Stimulated activated CD8-positive, alpha-beta memory T cell treated with anti-CD3 and anti-CD28 coated beads, Interleukin-4, amount 100 ng/mL, for 24 hours (primary cell): ENCODE results near the gene PRDM16.

Source experiments
- DNase-seq: peaks from one replicate; pipeline ENCODE4 v3.0.0-alpha.2; 2020; ENCODE audit warnings: low read depth

Gene PRDM16

DNA sequence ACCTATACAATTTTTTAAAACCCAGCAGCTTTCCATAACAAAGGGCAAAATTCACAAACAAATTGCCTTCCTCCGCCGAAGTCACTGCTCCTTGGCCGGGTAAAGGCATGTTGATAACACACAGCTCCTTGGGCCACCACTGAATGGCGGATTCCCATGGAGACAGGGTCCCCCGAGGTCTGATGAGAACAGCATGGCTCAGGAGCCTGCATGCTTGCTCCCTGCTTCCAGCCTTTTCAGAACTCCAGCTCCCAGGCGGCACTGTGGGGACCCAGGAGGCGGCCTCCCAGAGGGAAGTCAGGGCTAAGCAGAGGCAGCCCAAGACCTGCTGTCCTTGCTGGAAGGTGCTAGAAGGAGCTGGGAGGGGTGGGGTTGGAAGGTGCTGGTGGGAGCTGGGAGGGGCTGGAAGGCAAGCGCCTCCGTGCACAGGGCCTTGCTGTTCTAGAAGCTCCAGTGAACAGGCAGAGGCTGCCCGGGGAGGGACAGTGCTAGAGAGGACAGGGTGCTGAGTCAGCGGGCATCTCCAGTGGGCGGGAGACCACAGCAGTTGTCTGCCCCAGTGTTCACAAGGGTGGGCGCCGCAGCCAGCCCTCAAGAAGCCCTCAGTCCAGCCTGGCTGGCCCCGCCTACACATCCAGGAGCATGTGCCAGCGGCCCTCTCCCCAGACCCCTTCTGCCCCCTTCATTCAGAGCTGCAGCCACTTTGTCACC is 35.1 kb downstream of the PRDM16 start:
- DNase-seq, result no peak

DNA sequence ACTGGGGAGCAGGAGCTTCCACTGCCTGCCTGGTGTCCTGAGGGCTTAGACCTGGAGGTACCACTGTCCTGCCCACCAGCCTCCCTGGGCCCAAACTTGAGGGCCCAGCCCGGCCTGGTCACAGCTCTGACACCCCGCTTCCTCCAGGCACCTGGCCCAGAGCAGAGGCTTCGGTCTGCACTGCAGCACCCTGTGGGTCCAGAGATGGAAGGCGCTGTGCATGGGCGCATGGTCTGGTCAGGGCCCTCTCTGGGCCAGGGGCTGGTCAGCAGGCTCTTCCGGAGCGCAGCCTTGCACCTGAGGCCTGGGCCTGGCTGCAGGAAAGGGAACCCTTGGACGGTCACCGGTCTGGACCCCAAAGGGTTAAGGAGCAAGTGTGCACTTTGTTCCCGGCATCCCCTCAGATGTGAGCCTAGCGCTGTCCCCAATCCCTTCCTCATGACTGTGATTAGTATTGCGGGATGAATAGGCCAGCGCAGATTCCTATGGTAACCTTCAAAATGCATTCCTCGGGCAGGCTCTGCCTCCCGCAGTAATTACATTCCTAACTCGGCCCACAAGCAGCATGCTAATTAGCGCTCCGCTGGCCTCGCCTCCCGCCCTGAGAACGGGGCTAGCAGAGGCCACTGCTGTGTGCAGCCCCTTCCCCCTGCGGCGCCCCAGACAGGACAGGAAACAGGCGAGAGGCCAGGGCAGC is 36.3 kb downstream of the PRDM16 start:
- DNase-seq, result no peak

DNA sequence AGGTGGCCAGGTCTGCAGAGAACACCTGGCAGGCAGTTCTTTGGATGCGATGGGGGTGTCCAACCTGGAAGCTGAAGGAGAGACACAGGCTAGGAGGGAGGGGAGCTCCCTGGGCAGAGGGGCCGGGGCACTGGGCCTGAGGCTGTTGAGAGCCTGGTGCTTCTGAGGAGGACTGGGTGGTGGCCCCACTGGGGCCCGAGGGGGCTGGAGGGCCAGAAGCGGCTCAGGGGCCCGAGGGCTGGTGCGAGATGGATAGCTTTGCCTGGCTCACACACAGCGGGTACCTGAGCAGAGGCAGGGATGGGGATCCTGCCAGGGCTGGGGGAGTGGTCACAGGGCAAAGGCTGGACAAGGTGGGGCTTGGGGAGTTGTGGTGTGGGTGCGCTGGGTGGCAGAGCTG is 37.2 kb downstream of the PRDM16 start:
- no peak for DNase-seq

DNA sequence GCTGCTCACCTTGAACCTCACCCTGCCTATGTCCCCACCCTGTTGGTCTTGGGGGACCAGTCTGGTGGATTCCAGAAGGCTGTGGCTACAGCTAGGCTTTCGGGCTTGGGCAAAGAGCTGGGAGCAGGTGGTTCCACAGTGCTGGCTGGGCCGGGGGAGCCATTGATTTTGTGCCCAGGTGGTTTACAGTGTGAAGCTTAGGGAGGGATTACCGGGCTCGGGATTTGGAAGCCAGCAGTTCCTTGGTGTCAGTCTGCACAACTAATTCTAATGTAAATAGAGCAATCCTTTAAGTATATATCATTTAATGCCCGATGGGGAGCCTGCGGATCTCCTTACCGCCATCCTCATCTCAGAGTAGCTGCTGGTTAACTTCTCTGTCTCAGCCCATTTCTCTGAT is 38.2 kb downstream of the PRDM16 start:
- no peak for DNase-seq

DNA sequence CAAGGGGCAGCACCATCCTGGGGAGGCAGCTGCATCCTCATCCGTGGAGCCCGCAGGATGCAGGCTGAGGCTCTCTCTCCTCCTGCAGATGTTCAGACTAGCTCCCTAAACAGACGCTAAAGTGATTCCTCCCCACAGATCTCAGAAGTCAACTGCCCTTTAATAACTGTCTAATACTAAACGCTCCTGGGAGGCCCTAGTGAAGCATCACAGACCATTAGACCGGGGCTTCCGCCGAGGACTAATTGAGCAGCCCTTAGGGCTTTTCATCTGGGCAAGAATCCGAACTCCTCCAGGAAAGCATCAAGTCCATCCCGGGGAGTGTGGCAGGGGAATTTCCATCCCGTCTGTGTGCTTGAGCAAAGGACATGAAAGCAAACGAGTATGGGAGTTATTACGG is 40.4 kb downstream of the PRDM16 start:
- DNase-seq, result no peak

DNA sequence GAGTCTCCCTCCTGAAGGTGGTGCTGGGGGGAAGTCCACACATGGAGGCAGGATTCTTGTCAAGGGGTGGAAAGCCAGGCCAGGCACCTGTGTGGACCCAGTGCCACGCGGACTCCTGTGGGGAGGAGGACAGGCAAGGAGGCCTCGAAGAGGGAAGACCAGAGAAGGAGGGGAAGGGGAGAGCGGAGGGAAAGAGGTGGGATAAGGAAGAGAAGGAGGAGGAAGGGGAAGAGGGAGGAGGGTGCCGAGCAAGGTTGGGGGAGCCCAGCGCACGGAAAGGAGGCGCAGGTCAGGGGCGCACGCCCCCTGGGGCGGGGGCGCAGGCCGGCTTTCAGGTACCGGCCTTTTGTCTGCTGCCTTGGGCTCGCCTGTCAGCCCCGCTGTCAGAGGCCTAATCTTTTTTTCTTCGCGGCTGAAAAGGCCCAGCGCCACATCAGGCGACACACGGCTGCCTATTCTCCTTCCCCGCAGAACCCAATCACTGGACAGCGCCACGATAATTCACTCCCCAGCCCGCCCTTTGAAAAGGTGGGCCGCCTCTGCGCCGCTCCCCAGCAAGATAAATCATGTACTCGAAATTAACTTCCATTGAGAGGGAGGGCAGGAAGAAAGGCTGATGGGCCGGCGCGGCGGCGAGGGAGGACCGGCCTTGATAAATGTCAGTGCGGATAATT is 42.5 kb downstream of the PRDM16 start:
- no peak for DNase-seq

DNA sequence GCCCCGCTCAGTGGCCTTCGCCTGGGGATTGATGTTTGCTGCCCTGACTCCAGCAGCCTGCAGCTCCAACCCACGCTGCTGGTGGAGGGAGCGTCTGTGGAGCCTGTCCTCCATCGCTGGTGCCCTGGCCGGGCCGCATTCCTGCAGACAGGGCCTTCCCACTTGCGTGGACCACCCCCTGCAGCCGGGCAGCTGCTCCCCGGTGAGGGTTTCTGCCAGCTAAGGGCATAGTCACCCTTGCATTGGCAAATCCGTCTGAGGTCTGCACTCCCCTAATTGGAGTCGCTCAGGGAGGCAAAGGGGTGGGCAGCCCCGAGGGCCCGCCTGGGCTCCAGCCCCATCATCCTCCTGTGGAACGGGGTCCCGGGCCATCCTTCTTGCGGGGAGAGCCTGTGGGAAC is 43.5 kb downstream of the PRDM16 start:
- no peak for DNase-seq

DNA sequence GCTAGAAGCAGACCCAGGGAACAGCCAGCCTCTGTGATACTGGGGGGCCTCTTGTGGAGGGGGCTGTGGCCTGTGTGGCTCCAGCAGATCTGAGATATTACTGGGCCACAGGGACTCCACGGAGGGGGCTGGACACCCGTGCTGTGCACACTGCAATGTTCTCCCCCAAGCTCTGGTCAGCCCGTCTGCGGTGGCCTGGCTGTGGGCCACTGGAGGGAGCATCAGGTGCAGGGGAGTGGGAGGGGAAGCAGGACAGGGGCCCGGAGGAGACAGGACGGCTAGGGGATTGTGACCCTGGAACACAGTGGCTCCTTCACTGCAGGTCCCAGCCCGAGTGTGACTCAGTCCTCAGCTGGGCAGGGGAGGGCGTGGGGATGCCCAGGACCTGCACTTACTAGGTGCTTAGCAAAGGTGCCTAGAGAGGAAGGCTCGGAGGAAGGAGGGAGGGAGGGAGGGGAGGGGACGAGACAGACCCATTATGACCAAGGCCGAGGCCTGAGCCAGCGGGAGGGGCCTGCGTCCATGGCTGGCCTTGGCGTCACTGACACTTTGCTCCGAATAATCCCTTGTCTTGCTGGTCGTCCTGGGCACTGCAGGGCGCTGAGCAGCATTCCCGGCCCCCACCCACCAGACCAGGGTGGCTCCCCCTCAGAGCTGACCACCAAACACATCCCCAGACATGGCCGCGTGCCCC is 44.2 kb downstream of the PRDM16 start:
- no peak for DNase-seq

DNA sequence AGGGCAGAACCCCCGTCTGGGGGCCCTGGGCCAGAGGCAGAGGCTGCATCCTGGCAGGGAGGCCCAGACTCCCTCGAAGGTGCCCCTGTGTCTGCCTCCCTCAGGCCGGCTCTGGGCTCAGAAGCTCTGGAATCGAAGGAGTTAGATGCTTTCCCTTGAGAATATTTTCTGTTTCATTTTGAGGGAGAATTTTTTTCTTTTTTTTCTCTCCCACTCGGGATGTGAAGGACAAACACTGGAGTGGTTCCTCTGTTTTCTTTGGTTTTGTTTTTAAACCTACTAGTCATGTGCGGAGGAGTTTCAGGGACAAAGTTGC is 44.7 kb downstream of the PRDM16 start:
- DNase-seq, result no peak

DNA sequence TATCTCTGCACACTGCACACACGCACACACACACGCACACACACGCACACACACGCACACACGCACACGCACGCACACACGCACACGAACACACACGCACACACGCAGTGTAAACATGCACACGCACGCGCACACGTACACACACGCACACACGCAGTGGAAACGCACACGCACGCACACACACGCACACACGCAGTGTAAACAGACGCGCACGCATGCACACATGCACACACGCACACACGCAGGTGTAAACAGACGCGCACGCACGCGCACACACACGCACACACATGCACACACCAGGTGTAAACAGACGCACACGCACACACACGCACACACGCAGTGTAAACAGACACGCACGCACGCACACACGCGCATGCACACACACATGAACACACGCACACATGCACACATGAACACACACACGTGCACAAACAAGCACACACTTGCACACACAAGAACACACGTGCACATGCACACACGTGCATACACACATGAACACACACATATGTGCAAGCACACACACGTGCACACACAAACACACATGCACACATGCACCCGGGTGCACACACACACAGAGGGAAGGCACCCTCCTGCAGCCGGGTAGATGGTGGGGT is 45.2 kb downstream of the PRDM16 start:
- no peak for DNase-seq

DNA sequence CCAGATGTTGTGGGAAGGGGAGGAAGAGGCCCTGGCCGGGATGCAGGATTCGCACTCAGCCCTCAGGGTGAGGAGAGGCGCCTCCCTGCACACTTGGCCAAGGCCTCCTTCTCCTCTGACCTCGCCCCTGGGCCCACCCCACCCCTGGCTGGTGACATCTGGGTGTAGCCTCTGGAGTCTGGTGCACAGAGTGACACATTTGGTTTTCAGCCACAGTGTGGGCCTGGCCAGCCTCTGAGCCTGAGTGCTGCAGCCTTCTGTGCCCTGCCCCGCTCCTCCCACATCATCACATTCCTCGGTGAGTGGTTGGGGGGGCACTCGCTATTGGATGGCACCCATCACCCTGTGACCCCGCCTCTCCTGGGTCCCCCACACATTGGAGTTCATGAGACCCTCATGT is 45.8 kb downstream of the PRDM16 start:
- DNase-seq, result no peak

DNA sequence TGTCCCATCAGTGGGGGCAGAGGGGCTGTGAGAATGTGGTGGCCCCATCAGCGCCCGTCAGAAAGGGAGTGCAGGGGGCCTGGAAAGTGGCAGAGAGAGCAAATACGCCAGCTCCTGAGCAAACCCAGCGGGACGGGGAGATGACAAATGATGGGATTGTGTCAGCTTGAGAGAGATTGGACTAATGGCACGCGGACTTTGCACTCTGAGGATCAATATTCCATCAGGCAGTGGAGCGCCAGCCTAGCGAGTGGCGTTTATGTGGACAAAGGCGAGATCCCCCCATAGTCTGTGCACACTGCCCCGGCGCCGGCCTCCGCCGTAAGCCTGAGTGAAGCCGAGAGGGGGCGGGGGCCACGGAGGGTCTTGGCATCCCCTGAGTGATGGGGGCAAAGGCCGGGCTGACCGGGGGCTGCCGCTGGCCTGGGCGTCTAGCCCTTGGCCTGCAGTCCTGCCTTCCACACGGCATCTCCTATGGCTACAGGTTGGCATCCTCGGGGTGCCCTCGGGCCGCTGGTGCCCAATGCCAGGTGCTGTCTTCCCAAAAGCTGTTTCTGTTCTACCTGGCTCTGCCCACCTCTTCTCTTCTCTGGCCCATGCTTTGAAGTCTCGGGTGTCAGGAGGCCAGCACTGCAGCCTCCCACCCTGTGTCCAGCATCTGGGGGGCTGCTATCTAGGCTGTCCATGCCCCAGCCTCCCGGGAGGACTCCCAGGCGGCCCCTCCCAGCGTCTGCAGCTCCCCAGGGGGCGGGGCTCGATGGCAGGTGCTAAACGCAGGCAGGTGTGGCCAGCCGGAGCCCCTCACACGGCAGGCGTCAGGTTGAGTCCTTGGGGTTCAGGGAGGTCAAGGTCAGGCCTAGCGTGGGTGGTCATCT is 46.5 kb downstream of the PRDM16 start:
- no peak for DNase-seq

DNA sequence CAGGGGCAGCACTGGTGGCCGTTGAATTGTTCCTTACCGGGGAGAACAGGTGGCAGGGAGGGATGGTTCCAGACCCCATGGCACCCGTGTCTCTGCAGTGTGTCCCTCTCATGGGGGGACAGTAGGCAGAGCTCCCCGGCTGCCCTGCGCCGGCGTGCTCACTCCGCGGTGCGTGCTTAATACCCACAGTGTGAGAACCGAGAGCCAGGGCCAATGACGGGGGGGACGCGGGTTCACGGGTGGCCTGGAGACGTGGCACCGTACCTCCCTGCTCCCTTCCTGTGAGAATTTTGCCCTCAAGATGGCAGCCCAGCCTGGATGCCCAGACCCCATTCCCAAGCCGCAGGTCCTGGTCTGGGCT is 47.1 kb downstream of the PRDM16 start:
- DNase-seq, result no peak

DNA sequence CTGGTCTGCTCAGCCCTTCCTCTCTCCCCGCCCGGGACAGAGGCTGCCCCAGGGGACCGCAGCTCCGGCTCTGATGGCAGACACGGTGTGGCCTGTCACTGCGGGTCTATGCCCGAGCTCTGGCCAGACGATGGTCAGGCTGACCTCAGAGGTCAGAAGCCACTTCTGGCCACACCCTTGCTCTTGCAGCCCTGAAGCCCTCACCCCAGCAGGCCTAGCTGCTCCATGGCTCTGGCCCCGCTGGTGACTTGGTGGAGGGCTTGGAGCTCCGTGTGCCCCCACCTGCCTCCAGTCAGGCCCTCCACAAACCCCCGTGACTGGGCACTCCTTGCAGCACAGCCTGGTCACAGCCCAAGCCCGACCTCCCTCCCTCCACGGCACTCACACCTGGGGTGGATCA is 47.6 kb downstream of the PRDM16 start:
- DNase-seq, result no peak

DNA sequence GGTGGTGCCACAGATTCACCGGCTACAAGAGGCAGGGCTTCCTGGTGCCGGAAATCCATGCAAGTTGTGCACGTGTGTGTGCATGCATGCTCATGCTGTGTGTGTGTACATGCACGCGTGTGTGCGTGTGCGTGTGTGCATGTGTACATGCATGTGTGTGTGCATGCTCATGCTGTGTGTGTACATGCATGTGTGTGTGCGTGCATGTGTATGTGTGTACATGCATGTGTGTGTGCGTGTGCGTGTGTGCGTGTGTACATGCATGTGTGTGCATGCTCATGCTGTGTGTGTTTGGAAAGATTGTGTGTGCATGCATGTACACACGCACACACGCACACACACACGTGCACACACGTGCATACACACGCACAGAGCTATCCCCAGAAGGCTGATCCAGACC is 48.9 kb downstream of the PRDM16 start:
- no peak for DNase-seq

DNA sequence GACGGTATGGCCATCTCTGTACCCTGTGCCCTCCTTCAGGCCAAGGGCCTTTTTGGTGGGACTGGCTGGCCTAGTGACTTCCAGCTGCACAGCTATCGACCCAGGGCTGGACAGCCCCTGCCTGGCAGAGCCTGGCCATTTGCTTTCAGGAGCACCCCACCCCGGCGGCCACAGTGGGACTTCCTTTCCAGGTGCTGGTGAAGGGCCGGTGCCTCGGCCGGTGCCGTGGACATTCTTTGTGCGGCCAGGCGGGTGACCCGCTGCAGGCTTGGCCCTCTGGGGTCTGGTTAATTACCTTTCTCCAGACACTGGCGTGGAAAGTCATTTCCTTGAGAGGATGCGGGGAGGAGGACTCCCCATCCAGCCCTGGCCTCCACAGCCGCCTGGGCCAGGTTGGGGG is 50.1 kb downstream of the PRDM16 start:
- no peak for DNase-seq

DNA sequence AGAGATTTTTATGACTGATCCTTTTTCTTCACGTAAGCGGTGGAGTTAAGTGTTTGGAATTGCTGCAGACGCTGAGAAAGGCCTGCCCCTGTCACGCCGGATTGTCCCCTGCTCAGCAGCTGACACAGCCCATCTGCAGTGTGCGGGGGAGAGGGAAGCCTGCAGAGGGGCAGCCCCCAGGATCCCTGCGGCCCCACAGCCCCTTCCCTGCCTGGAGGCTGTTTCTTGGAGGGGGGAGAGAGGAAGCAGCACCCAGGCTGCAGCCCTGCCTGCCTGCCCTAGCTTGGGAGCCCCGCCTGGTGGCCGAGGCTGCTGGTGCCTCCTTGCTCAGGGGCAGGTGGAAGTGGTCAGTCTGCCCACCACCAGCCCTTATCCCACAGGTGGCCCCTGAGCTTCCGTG is 50.7 kb downstream of the PRDM16 start:
- DNase-seq, result no peak

DNA sequence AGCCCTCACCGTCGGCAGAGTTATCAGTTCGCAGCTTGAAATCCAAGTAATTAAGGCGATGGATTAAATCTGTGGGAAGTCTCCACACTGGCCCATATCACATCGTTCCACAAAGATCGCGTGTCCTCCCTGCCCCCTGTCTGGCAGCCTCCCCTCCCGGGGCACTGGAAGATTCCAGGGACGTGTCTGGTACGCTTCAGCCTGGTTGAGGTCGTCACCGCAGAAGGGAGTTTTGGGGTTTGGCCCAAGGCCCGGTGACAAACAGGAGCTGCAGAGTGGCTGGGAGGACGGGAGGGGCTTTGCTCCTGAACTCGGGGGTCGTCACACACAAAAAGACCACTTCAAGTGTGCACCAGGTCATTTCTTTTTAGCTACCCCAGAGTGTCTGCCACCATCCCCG is 51.1 kb downstream of the PRDM16 start:
- DNase-seq, result no peak

DNA sequence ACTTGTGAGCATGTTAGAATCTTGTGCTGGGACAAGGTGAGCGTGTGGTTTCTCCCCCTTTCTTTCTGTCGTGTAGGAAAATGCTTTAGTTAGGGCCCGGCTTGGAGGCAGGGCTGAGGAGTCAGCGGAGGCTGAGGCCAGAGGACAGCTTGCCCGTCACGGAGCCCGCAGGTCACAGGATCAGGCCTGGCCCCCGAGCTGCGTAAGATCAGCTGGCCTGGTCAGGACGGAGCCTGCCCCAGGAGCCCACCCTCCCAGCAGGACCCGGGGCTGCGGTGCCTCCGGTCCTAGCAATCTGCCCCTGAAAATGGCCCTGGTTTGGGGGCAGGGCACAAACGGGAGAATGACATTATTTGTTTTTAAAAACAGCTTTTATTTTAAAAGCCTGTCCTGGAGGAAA is 52.0 kb downstream of the PRDM16 start:
- DNase-seq, result no peak

DNA sequence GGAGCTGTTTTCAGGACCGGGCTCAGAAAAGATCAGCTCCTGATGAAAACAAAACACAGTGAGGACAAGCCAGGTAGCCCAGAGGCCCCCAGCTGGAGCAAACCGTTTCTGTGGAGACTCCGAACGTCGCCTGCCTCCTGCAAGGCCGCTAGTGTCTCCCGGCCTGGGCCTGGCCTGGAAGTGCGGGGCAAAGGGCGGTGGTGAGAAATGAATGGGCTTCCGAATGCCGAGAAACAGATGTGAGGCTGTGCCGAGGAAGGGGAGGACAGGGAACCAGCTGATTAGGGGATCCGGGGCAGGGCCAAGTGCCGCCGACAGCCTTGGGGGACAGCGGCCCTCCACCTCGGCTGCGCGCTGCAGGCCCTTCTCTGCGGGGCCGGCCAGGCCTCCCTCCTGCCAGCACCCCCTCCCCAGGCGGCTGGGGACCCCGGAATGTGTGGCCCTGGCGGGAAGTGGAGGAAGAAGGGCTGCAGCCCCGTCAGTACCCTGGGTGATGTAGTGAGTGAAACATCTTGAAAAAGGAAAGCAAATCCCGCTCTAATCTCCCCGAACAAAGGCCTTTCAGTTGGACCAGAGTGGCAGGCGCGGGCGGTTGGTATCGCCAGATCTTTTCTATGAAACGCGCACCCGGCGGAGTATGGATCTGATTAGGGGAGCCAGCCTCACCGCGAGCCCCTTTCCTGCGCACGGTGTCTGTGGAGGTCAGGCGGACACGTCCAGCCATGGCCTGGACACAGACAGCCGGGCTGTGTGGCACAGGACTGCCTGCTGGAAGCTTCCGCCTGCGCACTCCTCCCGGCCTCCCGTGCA is 52.6 kb downstream of the PRDM16 start:
- DNase-seq, result no peak

DNA sequence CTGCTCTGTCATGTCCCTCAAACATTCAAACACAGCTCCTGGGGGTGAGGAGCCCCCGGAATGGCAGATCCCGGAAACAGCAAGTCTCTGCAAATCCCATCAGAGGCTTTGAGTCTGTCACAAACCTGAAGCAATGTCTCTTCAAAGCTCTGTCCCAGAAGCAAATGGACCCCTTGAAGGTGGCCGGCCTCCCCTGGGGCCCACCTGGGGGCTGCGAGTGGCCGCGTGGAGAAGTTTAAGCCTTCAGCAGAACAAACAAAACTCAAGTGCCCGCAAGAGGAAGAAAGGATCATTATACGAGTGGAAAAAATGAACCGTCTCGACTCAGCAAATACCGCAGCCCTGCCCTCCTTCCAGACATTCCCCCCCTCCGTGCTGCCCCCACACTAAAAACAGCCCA is 53.3 kb downstream of the PRDM16 start:
- no peak for DNase-seq
